AG04449 (cell line): ENCODE data around the gene LRMDA.

ENCODE experiments used
- CTCF ChIA-PET: fragments of 350-600 bp; formaldehyde crosslinking; extraction: SDS; loops from one replicate; lab custom pipeline; 2021; ENCODE audit warnings: antibody characterized with exemption; lab: Yijun Ruan, JAX
- POLR2A ChIA-PET: fragments of 400-600, 350-600 bp; formaldehyde crosslinking; extraction: SDS; loops from one replicate; lab custom pipeline; 2020; ENCODE audit warnings: antibody characterized with exemption, inconsistent platforms; lab: Yijun Ruan, JAX
- DNase-seq: peaks from one replicate; pipeline ENCODE4 v3.0.0-alpha.2; 2010; ENCODE audit warnings: low read depth, low spot score
- H3K4me3 ChIP-seq: 2 replicates; pipeline ENCODE4 v1.5.1; 2011; ENCODE audit warnings: low read depth, mild to moderate bottlenecking, control low read depth, low read length
- TF ChIP-seq, protein P1 (sequence below): IDR thresholded peaks from one replicate; pipeline ENCODE4 v1.5.1; 2011; ENCODE audit warnings: mild to moderate bottlenecking, moderate library complexity, low read length, control low read depth, inconsistent platforms; ENCODE audit not compliant: insufficient read depth; ENCODE audit errors: missing control alignments

The LRMDA gene

DNA sequence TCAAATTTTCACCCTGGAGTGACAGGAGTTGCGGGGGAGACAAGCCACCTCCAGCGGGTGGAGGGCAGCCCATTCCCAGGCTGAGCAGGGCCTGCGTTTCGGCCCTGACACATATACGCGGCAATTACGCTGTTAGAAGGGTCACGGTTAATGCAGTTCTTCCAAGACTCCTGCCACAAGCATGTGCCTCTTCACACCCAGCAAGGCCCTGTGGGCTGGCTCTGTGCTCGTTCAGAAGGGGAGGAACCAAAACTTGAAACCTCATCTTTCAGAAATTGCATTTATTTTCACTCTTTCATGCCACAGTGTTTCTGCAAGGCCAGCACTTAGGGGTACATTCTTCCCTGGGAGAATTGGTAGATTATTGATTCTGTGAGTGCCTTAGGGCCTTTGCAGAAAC lies 24.7 kb downstream of the LRMDA start:
- H3K4me3 ChIP-seq: no peak overlapping the region
- TF ChIP-seq, protein P1, sequence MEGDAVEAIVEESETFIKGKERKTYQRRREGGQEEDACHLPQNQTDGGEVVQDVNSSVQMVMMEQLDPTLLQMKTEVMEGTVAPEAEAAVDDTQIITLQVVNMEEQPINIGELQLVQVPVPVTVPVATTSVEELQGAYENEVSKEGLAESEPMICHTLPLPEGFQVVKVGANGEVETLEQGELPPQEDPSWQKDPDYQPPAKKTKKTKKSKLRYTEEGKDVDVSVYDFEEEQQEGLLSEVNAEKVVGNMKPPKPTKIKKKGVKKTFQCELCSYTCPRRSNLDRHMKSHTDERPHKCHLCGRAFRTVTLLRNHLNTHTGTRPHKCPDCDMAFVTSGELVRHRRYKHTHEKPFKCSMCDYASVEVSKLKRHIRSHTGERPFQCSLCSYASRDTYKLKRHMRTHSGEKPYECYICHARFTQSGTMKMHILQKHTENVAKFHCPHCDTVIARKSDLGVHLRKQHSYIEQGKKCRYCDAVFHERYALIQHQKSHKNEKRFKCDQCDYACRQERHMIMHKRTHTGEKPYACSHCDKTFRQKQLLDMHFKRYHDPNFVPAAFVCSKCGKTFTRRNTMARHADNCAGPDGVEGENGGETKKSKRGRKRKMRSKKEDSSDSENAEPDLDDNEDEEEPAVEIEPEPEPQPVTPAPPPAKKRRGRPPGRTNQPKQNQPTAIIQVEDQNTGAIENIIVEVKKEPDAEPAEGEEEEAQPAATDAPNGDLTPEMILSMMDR: no peak
- CTCF ChIA-PET: no interaction called here
- POLR2A ChIA-PET: no interaction called here
- DNase-seq: no peak

DNA sequence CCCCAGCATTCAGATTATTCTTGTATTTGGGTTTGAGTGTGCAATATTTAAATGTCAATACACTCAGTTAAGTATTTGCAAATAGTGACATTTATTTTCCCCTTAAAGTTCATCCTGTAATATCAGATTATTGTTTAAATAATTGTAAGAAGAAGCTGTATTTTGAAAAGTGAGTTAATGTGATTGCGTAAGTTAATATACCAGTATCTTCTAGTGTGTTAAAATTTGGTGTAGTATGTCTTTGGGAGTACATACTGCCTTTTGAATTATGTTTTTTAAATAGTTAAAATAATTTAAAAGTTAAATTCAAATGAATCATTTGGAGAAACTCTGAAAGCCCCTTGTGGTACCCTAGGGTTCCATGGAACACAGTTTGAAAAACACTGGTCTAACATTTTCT lies 28.6 kb downstream of the LRMDA start:
- TF ChIP-seq, protein P1: no peak
- no peak overlapping the region for H3K4me3 ChIP-seq
- POLR2A ChIA-PET: no interaction called here
- DNase-seq: no peak
- CTCF ChIA-PET: no interaction called here

DNA sequence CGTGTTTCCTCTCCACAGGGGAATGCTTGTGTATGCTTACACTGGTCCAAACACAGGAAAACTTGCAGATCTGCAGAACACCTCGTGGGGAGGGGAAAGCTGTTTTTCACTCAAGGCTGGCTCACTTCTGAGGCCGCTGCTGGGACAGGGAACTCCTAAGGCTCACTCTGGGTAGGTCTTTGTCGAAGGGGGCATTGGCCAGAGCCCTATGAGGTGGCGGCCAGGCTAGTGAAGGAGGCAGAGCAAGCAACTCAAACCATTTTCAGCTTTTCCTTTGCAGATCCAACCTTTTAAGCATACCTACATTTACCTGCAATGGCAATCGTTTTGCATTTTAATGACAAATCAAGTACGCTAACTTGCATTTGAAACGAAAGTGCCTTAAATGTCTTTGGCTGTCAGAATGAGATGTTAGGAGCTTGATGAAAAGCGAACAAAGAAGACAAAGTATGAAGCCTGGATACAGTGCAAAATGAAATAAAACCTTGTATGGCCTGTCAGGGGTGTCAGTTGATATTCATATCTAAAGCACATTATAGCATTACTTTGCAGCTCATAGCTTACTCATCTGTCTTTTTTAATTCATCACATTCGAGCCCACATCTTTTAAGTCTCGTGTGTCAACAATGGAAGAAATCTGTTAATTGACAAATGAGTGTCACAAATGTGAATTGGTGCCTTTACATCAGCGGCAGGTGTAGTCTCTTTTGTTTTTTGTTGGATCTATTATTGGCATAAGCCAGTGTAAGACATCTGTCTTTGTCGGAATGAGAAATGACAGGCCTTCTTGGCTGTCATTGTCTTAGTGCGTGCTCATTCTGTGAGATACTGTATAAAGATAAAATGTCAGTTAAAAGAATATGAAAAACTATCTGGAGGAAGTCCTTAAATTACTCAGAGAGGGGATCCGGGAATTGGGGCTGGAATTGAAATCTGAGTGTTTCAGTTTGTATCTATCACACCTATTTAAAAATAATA lies 30.5 kb downstream of the LRMDA start:
- ChIA-PET CTCF (no interaction called here), POLR2A (no interaction called here)
- no peak overlapping the region for H3K4me3 ChIP-seq
- TF ChIP-seq, protein P1: no peak
- DNase-seq: no peak

DNA sequence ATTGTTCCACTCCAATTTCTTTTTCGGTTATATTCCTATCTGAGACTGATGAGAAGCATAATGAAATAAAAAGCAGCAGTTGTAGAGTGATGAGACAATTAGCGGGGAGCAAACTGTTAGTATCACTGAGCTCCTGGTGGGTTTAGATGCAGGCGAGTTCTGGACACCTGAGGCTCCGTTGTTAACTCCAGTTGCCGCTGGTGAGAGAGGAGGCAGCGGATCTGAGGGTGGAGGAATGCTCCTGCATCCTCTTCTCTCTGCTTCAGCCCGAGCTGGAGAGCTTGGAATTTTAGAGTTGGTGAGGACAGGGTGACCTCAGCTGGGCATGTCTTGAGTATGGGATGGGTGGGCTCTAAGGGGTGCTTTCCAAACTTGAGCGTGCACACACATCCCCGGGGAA lies 31.4 kb downstream of the LRMDA start:
- no peak for DNase-seq
- POLR2A ChIA-PET: no interaction called here
- no peak overlapping the region for H3K4me3 ChIP-seq
- CTCF ChIA-PET: no interaction called here
- TF ChIP-seq, protein P1: no peak

DNA sequence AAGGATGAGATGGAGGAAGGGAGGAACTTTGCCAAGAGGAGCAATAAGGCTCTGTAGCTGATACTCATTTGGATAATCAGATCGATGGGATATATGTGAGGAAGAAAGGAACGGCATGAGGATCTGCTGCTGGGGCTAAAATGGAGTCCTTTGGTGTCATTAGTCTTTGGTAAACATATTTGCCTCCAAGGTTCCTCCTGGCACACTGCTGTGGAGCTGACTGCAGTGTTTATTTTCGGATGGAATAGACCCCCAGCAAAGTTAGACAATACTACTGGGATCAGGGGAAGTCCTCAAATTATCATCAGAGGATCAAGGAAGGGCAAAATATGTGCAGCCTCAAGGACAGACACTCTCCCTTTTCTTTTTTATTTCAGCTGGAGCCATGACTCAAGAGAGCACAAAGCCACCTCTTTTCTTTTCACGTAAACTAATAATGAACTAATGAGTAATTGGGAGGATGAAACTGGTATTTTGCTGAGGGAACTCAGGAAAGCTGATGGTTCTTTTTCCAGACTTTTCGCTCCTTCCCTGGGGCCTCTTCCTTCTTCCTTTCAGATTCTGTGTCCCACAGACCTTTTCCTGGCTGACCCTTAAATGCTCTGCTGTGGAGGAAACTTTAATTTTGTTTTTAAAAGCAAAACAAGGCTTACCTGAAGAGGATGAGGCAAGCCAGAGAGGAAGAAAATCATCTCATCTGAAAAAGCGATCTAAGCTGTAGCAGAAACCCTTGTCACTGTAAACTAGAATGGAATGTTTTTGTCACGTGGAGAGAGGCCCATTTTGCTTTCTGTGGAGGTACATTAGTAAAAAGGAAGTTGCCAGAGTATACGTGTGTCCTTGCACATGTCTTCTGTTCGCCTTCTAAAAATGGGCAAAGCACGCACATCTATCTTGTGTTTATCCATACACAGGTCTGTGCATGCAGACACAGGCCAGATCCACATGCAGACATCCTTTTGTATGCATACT lies 33.3 kb downstream of the LRMDA start:
- no peak overlapping the region for H3K4me3 ChIP-seq
- TF ChIP-seq, protein P1: no peak
- DNase-seq: no peak
- POLR2A ChIA-PET: no interaction called here
- CTCF ChIA-PET: no interaction called here
